Femur (tissue), 1 donor: ENCODE data around the gene COA7.

Experiments used
- DNase-seq: peaks from one replicate; pipeline ENCODE4 v3.0.0-alpha.2; 2017

The COA7 gene

GRCh38 chr1:52667984-52668383 is 30.2 kb downstream of the COA7 start:
- DNase-seq = no peak

GRCh38 chr1:52667290-52667689 is 30.9 kb downstream of the COA7 start:
- DNase-seq = no peak

GRCh38 chr1:52665006-52665941 is 32.9 kb downstream of the COA7 start:
- DNase-seq = peak; percentile 36

GRCh38 chr1:52663716-52664115 is 34.4 kb downstream of the COA7 start:
- DNase-seq = no peak

- no peak for DNase-seq
These were observed 35.4 kb downstream of the COA7 start for GRCh38 chr1:52662645-52663313.

- DNase-seq = no peak
These were observed 37.3 kb downstream of the COA7 start for GRCh38 chr1:52660807-52661206.

- peak; percentile 35 for DNase-seq
These were observed 38.1 kb downstream of the COA7 start for GRCh38 chr1:52659851-52660596.

GRCh38 chr1:52659356-52659755 is 38.8 kb downstream of the COA7 start:
- no peak for DNase-seq

GRCh38 chr1:52658795-52659194 is 39.4 kb downstream of the COA7 start:
- DNase-seq = no peak

GRCh38 chr1:52657702-52658101 is 40.4 kb downstream of the COA7 start:
- DNase-seq = no peak

GRCh38 chr1:52654063-52654462 is 44.1 kb downstream of the COA7 start:
- no peak for DNase-seq

- no peak for DNase-seq
These were observed 44.8 kb downstream of the COA7 start for GRCh38 chr1:52653207-52653849.

- DNase-seq = no peak
These were observed 46.2 kb downstream of the COA7 start for GRCh38 chr1:52651904-52652303.

GRCh38 chr1:52645261-52645660 is 52.9 kb downstream of the COA7 start:
- no peak for DNase-seq

- DNase-seq = no peak
These were observed 56.8 kb downstream of the COA7 start for GRCh38 chr1:52641307-52641706.

GRCh38 chr1:52640697-52641096 is 57.5 kb downstream of the COA7 start:
- no peak for DNase-seq

- DNase-seq = no peak
These were observed 60.2 kb downstream of the COA7 start for GRCh38 chr1:52637946-52638345.

GRCh38 chr1:52636721-52637695 is 61.1 kb downstream of the COA7 start:
- DNase-seq = peak; percentile 34

GRCh38 chr1:52635321-52636089 is 62.6 kb downstream of the COA7 start:
- DNase-seq = no peak
